ENCODE measurements around the gene POTEH.
"Not testable (repeated sequence)": the region's sequence is repeated elsewhere in the genome, so short reads cannot be mapped to it uniquely, and the experiment has no call there.

Gene POTEH

DNA sequence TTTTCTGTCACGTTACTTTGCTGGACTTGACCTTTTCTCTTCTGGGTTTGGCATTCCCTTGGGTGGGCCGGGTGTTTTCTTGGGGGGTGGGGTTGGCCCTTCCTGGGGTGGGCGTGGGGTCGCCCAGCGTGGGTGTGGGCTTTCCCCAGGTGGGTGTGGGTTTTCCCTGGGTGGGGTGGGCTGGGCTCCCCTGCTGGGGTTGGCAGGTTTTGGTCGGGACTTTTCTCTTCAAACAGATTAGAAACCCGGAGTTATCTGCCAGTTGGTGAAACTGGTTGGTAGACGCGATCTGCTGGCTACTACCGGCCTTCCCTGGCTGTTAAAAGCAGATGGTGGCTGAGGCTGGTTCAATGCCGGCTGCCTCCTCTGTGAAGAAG lies at the start of gene POTEH:
Gene POTEH (plus strand): TSS at position 278 of the 377 bp plus-strand sequence. CDS start 52 bp downstream, at position 330.
- DNase-seq (ENCODE audit: low read depth, low spot score), result not testable (repeated sequence)

DNA sequence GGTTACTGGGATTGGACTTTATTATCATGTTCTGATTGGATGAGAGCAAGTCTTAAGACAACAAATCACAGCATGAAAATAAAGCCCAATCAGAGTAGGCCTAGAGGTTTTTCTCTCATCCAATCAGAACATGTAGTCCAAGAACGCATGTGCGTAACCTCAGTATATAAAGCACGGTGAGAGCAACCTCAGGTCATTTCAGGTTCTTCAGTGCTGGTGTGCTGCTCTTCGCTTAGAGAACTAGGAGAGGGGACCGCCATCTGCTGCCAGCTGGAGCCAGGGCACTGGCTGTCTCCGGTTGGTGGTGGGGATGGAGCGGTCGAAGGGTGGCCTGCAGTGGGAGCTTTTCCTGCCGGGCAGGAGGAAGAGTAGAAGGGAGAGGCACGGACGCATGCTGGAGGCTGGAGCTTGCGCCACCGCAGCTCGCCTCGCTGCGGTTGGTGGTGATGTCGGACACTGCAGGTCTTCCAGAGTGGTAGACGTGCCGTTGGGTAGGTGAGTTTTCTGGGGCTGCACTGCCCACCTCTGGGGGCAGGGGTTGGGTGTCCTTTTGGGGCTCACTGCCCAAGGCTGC lies 47.5 kb upstream of the POTEH start:
- not testable (repeated sequence) for DNase-seq (ENCODE audit: low read depth, low spot score)

DNA sequence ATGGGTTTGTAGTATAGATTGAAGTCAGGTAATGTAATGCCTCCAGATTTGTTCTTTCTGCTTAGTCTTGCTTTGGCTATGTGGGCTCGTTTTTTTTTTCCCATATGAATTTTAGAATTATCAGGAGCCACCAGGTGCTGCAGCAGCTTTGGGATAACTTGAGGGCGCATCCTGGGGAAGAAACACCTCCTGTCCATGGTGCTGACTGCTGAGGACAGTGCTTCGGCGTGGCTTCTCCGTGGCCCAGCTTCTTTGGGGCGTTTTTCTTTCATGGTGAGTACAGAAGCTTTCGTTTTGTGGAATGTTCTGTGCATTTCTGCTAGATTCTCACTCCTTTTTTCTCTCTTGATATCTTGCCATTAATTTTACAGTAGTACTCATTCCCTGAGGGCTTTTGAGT lies 37.9 kb upstream of the POTEH start:
- not testable (repeated sequence) for DNase-seq (ENCODE audit: low read depth, low spot score)

DNA sequence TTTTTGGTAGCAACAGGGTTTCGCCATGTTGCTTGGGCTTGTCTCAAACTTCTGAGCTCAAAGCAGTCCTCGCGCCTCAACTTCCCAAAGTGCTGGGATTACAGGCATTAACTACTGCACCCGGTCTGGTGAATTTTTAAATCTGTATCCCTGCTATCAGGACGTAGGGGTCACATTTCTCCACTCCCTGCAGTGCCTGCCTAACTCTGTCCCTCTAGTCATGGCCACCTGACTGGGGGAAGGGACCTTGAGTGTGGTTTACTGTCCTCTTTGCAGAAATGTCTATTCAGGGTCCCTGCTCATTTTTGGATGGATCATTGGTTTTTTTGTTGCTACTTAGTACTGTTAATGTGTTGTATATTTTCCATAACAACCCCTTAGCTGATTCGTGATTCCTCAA lies 37.1 kb upstream of the POTEH start:
- not testable (repeated sequence) for DNase-seq (ENCODE audit: low read depth, low spot score)

DNA sequence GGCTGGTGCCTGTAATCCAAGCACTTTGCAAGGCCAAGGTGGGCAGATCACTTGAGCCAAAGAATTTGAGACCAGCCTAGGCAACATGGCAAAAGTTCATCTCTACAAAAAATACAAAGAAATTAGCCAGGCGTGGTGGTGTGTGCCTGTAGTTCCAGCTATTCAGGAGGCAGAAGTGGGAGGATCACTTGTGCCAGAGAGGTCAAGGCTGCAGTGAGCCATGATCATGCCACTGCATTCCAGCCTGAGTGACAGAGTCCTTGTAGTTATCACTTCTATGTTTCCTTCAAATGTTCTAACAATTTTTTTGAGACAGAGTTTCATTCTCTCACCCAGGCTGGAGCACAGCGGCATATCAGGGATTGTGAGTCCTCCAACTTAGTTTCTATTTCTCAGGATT lies 36.6 kb upstream of the POTEH start:
- DNase-seq (ENCODE audit: low read depth, low spot score), result not testable (repeated sequence)

DNA sequence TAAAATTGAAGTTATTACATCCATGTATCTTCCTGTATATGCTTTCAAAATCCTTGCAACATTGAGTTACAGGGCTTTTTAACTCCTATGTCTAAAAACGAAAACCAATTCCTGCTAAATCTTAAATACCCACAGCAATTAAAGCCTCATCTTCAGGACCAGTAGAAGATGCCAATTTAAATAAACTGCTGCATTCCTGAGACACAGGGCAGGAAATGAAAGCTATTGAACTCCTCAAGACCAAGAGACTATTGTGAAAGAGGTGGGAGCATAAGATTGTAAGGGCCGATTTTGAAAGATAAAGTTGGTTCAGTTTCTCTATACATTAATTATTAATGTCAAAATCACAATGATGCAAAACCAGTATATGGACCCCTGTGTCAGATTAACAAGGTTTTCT lies 28.7 kb upstream of the POTEH start:
- not testable (repeated sequence) for DNase-seq (ENCODE audit: low read depth, low spot score)

DNA sequence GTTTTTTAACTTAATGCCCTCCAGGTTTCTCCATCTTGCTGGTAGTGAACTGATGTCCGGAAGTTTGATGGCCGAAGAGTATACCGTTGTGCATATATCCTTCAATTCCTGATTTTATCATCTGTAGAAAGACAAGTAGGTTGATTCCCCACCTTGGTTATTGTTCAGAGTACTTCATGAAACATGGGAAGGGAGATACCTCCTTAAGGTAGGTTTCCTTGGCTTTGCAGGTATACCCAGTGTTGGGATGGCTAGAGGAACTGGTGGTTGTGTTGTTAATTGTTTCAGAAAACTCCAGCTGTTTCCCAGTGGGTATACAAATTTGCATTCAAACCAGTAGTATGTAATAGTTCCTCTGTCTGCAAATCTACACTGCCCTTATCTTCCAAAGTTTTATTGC lies 25.1 kb upstream of the POTEH start:
- not testable (repeated sequence) for DNase-seq (ENCODE audit: low read depth, low spot score)

DNA sequence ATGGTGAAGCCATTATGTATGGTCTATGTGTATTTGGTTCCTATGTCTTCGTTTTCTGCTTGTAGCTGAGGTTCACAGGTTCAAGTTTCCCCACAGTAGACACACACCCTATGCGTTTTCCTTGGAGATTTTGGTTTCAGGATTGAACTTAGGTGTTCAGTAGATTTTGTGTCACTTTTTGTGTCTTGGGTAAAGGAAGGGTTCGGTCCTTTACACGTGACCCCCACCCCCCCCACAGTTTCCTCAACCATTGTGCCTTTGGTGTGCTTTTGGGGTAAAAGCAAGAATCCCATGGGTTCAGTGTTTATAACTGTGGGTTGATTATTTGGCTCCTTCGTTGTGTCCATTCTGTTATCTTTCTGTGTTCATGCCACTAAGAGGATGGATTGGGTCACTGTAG lies 24.3 kb upstream of the POTEH start:
- DNase-seq (ENCODE audit: low read depth, low spot score), result not testable (repeated sequence)

DNA sequence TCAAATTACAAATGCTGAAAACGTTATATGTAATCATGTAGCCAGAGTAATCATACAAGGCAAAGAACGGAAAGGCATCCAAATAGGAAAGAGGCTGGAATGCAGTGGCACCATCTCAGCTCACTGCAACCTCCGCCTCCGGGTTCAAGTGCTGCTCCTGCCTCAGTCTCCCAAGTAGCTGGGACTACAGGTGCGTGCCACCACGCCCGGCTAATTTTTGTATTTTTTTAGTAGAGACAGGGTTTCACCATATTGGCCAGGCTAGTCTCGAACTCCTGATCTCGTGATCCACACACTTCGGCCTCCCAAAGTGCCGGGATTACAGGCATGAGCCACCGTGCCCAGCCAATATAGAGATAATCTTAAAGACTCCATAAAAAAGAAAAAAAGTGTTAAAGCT lies 20.4 kb upstream of the POTEH start:
- DNase-seq (ENCODE audit: low read depth, low spot score), result not testable (repeated sequence)

DNA sequence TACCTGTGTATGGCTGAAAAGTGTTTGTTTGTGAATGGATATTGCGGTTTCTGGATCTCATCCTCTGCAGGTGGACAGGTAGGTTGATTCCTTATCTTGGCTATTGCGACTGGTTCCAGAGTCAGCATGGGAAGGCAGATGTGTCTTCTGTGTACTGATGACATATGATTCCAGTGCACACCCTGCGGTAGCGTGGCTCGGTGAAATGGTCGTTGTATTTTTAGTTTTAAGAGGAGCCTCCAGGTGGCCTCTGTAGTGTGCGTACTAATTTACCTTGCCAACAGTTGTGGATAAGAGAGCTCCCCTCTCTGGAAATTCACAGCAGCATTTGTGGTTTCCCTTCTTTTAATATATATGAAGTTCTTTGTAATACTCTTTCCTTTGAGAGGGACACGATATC lies 10.1 kb upstream of the POTEH start:
- not testable (repeated sequence) for DNase-seq (ENCODE audit: low read depth, low spot score)

DNA sequence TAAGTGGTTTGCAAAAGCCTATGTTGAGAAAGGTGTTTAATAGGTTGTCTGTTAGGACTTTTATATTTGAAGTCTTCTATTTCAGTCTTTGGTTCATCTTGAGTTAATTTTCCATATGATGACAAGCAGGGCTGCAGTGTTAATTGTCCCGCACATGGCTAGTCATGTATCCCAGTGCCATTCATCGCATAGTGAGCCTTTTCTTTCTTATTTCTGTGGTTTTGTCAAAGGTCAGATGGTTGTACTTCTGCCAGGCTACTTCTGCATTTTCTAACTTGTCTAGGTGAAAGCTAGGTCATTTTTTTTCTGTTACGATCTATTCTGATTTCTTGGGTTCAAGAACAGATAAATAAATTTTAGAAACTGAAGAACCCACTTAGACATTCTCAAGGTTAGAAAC lies 5.7 kb upstream of the POTEH start:
- DNase-seq (ENCODE audit: low read depth, low spot score), result not testable (repeated sequence)

DNA sequence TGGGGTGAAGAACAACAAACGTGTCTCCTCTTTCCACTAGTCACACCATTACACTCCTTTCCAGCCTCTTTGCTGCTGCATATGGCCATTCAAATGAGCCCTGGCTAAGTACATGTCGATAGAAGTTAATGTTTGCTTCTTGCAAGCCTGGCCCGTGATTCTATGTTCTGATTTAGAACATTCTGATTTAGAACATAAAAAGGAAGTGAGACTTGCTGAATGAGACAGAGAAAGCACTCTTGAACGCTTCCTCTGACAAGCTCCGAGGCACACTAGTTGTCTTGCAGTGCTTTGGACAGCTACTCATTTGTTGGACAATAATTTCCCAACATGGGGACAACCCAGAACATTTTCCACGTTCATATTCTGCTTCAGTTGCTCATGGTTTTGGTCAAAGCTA lies 5.1 kb upstream of the POTEH start:
- not testable (repeated sequence) for DNase-seq (ENCODE audit: low read depth, low spot score)

DNA sequence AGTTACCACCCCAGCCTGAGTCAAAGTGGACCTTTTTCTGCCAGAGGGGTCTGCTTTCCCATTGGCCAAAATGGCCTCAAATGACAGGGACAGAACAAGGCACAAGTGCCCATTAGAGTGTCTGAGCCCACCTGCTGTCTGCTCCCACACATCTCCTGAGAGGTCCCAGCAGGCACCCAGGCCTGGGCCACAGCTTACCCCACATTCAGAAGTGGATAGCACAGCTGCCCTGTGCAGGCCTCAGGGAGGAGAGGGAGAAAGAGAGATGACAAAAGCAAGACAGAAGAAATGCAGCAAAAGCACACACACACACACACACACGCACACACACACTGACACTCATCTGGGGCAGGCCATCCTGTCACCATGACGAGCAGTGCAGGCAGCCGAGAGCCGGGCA lies 4.2 kb upstream of the POTEH start:
- not testable (repeated sequence) for DNase-seq (ENCODE audit: low read depth, low spot score)

DNA sequence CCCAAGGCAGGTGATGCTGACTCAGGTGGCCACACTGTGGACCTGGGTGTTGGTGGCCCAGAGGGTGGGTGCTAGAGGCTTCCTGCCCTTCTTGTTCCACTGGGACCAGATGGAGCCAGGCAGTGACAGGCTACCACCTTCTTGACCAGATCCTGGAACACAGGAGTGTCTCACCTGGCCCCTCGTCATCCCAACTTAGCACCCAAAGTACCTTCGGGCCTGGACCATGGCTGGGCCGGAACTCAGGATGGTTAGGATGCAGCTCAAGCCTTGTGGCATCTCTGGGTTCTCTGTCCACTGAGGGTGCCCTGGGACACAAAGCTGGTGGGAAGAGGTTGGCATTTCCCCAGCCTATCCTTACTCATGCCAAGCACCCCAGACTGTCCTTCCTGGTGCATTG lies 2.7 kb upstream of the POTEH start:
- DNase-seq (ENCODE audit: low read depth, low spot score), result not testable (repeated sequence)

DNA sequence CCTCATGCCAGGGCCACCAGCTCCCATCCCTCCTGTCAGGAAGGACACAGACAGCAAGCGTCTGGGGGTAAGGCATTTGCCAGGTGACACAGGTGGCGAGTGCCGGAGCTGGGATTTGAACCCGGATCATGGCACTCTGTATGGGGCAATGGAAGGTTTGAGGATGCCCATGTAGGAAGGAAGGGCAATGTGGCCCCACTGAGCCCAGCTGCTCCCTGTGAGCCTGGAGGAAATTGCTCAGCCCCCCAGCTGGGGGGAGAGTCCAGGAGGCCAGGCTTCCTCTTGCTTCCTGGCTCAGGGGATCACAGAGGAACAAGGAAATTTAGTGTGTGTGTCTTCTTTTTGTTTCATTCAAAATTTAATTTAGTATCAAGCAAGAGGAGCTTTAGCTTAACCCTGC lies 2.1 kb upstream of the POTEH start:
- DNase-seq (ENCODE audit: low read depth, low spot score), result not testable (repeated sequence)

DNA sequence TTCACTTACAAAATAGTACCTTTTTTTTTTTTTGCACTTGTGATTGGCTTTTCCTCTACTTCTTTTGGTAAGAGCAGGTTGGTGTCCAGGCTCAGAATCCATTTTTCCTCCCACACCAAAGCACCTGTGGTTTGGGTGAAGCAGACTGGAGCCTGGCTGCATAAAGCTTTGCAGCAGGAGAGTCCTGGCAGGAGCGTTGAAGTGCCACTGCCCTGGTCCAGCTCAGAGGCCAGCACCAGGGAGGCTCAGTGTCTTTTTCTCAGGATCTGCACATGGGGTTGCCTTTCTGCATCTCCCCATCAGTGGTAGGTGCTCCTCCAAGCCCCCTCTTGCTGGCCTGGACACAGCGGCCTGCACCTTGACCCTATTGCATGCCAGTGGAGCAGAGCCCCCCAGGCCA lies 1.7 kb upstream of the POTEH start:
- DNase-seq (ENCODE audit: low read depth, low spot score), result not testable (repeated sequence)

DNA sequence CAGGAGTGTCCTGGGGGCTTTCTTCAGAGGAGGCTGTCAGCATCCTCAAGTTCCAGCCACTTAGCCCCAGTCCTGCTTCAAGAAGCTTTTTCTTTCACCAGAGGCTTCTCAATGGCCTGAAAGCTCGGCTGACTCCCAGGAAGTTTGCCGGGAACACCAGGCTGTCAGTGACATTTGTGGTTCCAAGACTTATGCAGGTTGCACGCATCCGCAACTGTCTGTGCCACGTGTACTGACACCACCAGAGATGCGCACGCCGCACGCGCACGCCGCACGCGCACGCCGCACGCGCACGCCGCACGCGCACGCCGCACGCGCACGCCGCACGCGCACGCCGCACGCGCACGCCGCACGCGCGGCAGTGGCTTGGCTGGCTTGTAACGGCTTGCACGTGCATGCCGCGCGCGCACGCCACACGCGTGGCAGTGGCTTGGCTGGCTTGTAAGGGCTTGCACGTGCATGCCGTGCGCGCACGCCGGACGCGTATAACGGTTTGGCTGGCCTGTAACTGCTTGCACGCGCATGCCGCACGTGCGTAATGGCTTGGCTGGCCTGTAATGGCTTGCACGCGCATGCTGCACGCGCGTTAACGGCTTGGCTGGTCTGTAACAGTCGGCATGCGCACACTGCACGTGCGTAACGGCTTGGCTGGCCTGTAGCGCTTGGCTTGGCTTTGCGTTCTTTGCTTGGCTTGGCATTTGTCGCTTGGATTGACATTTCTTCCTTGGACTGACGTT lies 646 bp upstream of the POTEH start:
- not testable (repeated sequence) for DNase-seq (ENCODE audit: low read depth, low spot score)

DNA sequence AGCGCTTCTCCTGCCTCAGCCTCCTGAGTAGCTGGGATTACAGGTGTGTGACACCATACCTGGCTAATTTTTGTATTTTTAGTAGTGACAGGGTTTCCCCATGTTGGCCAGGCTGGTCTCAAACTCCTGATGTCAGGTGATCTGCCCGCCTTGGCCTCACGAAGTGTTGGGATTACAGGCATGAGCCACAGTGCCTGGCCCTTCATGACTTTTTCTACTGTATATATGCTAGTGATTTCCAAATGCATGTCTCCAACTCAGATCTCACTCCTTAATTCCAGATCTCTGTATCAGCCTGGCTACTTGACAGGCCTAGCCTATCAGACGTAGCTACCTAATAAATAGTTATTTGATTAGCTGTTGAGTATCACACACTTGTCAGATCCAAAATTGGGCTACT lies 23.8 kb downstream of the POTEH start:
- DNase-seq (ENCODE audit: low read depth, low spot score), result not testable (repeated sequence)

DNA sequence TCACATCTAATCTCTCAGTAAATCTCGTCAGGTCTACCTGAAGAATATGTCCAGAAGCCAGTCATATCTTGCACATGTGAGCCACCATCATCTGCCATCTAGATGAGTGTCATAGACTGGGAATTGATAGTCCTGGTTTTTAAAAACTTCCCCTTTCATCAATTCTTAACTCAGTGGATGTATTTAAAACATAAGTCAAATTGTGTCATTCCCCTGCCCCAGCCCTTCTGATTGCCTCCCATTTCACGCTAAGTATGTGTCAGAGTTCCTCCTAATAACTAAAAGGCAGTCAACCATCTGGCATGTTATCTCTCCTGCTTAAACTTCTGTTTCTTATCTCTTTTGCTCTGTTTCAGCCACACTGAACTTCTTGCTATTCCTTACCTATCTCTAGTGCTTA lies 24.3 kb downstream of the POTEH start:
- not testable (repeated sequence) for DNase-seq (ENCODE audit: low read depth, low spot score)

DNA sequence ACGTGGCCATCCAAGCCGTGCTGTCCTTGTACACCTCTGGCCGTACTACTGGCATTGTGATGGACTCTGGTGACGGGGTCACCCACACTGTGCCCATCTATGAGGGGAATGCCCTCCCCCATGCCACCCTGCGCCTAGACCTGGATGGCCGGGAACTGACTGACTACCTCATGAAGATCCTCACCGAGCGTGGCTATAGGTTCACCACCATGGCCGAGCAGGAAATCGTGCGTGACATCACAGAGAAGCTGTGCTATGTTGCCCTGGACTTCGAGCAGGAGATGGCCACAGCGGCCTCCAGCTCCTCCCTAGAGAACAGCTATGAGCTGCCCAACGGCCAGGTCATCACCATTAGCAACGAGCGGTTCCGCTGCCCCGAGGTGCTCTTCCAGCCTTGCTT lies 32.1 kb downstream of the POTEH start:
- DNase-seq (ENCODE audit: low read depth, low spot score), result not testable (repeated sequence)

DNA sequence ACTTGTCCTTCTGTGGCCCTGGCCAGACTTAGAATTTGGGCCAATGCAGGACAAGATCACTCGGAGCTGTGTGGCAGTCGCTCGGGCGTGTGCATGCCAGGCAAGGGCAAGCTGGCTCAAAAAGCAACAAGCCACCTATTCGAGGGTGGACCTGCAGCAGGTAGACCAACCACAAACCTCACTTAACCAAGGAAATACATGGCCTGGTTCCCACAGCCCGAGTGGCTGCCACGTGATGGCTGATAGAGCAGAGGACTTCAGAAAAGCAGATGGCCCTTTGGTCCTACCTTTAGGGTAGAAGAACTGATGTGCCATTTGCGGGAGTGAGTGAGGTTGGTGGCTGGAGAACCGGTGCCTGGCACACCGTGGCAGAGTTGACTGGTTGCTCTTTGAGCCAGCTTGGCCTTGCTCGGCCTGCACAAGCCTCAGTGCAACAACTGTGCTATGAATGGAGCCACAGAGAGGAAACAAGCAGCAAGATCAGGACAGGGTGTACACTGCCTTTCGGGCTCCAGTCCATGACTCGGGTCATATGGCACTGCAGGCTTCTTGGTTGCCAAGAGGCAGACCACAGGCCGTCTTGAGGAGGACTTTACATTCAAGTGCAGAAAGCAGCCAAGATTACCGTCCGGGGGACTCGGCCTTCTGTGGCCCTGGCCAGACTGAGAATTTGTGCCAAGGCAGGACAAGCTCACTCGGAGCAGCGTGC lies 39.5 kb downstream of the POTEH start:
- DNase-seq (ENCODE audit: low read depth, low spot score), result not testable (repeated sequence)

DNA sequence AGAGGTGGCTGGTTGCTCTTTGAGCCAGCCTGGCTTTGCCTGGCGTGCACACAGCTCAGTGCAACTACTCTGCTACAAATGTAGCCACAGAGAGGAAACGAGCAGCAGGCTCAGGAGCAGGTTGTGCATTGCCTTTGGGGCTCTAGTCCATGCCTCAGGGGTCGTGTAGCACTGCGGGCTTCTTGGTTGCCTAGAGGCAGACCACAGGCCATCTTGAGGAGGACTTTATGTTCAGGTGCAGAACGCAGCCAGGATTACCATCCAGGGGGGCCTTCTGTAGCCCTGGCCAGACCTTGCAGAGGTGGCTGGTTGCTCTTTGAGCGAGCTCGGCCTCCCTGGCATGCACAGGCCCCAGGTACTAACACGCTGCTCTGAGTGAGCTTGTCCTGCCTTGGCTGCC lies 41.2 kb downstream of the POTEH start:
- DNase-seq (ENCODE audit: low read depth, low spot score), result not testable (repeated sequence)

DNA sequence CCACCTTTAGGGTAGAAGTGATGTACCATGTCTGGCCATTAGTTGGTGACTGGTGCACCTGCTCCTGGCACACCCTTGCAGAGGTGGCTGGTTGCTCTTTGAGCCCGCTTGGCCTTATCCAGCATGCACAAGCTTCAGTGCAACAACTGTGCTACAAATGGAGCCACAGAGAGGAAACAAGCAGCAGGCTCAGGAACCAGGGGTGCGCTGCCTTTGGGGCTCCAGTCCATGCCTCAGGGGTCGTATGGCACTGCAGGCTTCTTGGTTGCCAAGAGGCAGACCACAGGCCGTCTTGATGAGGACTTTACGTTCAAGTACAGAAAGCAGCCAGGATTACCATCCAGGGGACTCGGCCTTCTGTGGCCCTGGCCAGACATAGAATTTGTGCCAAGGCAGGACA lies 44.6 kb downstream of the POTEH start:
- not testable (repeated sequence) for DNase-seq (ENCODE audit: low read depth, low spot score)

Data from iPS DF 19.7 (cell line).